ENCODE measurements around the gene GCDH. TPM values are rescaled to one million over a fixed set of nuclear protein-coding genes. Genes with fewer than 3 reads are reported as not detected.

The GCDH gene
- total and polyA plus RNA-seq, 3 donors from 2014 or later, result 11.0 to 32.1 (median 30.5) TPM

GRCh38 chr19:12936582-12936981, 45.6 kb downstream of the GCDH start:
- Histone ChIP-seq H3K4me1 (peaks cover 29% of the 10 kb centered on the region), H3K27me3 (no peaks in the 10 kb centered on the region), H3K4me3 (no peak overlapping the region), H3K9me3 (no peaks in the 10 kb centered on the region), H3K27ac (no peak overlapping the region), H3K36me3 (ENCODE audit: low read depth, missing control alignments) (no peaks in the 10 kb centered on the region)
- no peak for DNase-seq
- no peak for TF ChIP-seq POLR2A (IDR thresholded peaks at IDR 0.05)
- TF ChIP-seq CTCF (IDR thresholded peaks at IDR 0.05), result no peak
- intact Hi-C loops (cut with DNase I; ENCODE audit: low total_unique reads), result no loop called here
- WGBS, 2 donors, result 75 to 81% methylated on average over 7 of the region's 7 CpGs

GRCh38 chr19:12937093-12937926, 46.4 kb downstream of the GCDH start:
- peaks cover 27% of the 10 kb centered on the region for H3K4me1 ChIP-seq
- intact Hi-C loops (cut with DNase I; ENCODE audit: low total_unique reads), result no loop called here
- H3K27ac ChIP-seq, result peak overlapping the region in 1 of 2 donors; percentile 58

GRCh38 chr19:12937927-12938778, 47.2 kb downstream of the GCDH start, which contains the start of gene CALR:
Gene CALR, plus strand, starts transcription at chr19:12938609. Its CDS starts 71 bp downstream, at chr19:12938680.
- intact Hi-C loops (cut with DNase I; ENCODE audit: low total_unique reads), result no loop called here
- peak within 1 kb of the TSS; percentile 83 for H3K27ac ChIP-seq
- peaks cover 21% of the 10 kb centered on the region for H3K4me1 ChIP-seq
- no peaks in the 10 kb centered on the region for H3K9me3 ChIP-seq
- H3K27me3 ChIP-seq, result no peaks in the 10 kb centered on the region
- H3K4me3 ChIP-seq, result peak within 1 kb of the TSS; percentile 84 to 98
- no peaks in the 10 kb centered on the region for H3K36me3 ChIP-seq (ENCODE audit: low read depth, missing control alignments)
- TF ChIP-seq CTCF (IDR thresholded peaks at IDR 0.05) (no peak), POLR2A (IDR thresholded peaks at IDR 0.05) (peak; percentile 99)
- 0% methylated on average over 26 to 50 of the region's 63 CpGs for WGBS, 2 donors
- peak; percentile 100 for DNase-seq

More at GRCh38 chr19:12937093-12937926, 46.4 kb downstream of the GCDH start:
- TF ChIP-seq CTCF (IDR thresholded peaks at IDR 0.05) (no peak), POLR2A (IDR thresholded peaks at IDR 0.05) (no peak)
- Histone ChIP-seq H3K4me3 (peak overlapping the region; percentile 84 to 98), H3K36me3 (ENCODE audit: low read depth, missing control alignments) (no peaks in the 10 kb centered on the region), H3K9me3 (no peaks in the 10 kb centered on the region), H3K27me3 (no peaks in the 10 kb centered on the region)
- WGBS, 2 donors, result 17 to 21% methylated on average over 23 of the region's 23 CpGs
- peak; percentile 46 for DNase-seq

- no peaks in the 10 kb centered on the region for H3K27me3 ChIP-seq
- intact Hi-C loops (cut with DNase I; ENCODE audit: low total_unique reads), result no loop called here
- no peaks in the 10 kb centered on the region for H3K36me3 ChIP-seq (ENCODE audit: low read depth, missing control alignments)
- H3K4me1 ChIP-seq, result peaks cover 21% of the 10 kb centered on the region
- 1% methylated on average over 39 to 54 of the region's 54 CpGs for WGBS, 2 donors
- peak in 1 of 3 experiments; percentile 0 for TF ChIP-seq CTCF (IDR thresholded peaks at IDR 0.05)
- TF ChIP-seq POLR2A (IDR thresholded peaks at IDR 0.05), result no peak
- peak overlapping the region; percentile 84 to 98 for H3K4me3 ChIP-seq
- no peaks in the 10 kb centered on the region for H3K9me3 ChIP-seq
- no peak for DNase-seq
- H3K27ac ChIP-seq, result peak overlapping the region; percentile 83
Measured at GRCh38 chr19:12938779-12939601, 48.0 kb downstream of the GCDH start.
